Neuronal stem cell (in vitro differentiated cells): ENCODE measurements around the gene AIF1L.

Source experiments
- DNase-seq: peaks from one replicate; pipeline ENCODE4 v3.0.0-alpha.2; 2013; ENCODE audit warnings: low spot score
- H2AFZ ChIP-seq: one replicate; pipeline ENCODE4 v1.6.1; 2013; ENCODE audit warnings: mild to moderate bottlenecking, low read length, inconsistent platforms
- H2AK5ac ChIP-seq: 2 replicates; pipeline ENCODE4 v1.6.1; 2013; ENCODE audit warnings: low read depth, mild to moderate bottlenecking, inconsistent platforms, low read length, moderate library complexity, mixed read lengths
- H2BK120ac ChIP-seq: 2 replicates; pipeline ENCODE4 v1.6.1; 2013; ENCODE audit warnings: low read depth, mild to moderate bottlenecking, inconsistent platforms, low read length, moderate library complexity, mixed read lengths
- H2BK12ac ChIP-seq: one replicate; pipeline ENCODE4 v1.6.1; 2013; ENCODE audit warnings: low read length, inconsistent platforms
- H2BK15ac ChIP-seq: 2 replicates; pipeline ENCODE4 v1.6.1; 2013; ENCODE audit warnings: mild to moderate bottlenecking, low read length, inconsistent platforms, mixed read lengths
- H2BK5ac ChIP-seq: one replicate; pipeline ENCODE4 v1.6.1; 2013; ENCODE audit warnings: inconsistent platforms, mild to moderate bottlenecking, low read length, moderate library complexity
- H3K14ac ChIP-seq: one replicate; pipeline ENCODE4 v1.6.1; 2013; ENCODE audit warnings: low read length, inconsistent platforms
- H3K18ac ChIP-seq: 2 replicates; pipeline ENCODE4 v1.6.1; 2013; ENCODE audit warnings: low read length, inconsistent platforms
- H3K23ac ChIP-seq: 2 replicates; pipeline ENCODE4 v1.6.1; 2013; ENCODE audit warnings: low read depth, mild to moderate bottlenecking, mixed read lengths, low read length, inconsistent platforms; ENCODE audit not compliant: poor library complexity
- H3K27ac ChIP-seq: replicated peaks from 3 replicates; pipeline ENCODE4 v1.5.1; 2013; ENCODE audit warnings: low read length, inconsistent platforms
- H3K27me3 ChIP-seq, 3 experiments: 2 replicates each; pipeline ENCODE4 v1.6.1; 2013; ENCODE audit warnings: low read length in 3 of 3, mild to moderate bottlenecking in 2 of 3, inconsistent platforms in 1 of 3, low read depth in 1 of 3, mixed read lengths in 1 of 3, moderate library complexity in 1 of 3; ENCODE audit not compliant: control insufficient read depth in 3 of 3, insufficient read depth in 3 of 3
- H3K36me3 ChIP-seq, 2 donors: replicated peaks in 1 of 2; 2 replicates each; pipeline ENCODE4 v1.6.1; 2013; ENCODE audit warnings: low read length in 2 of 2; ENCODE audit not compliant: control insufficient read depth in 2 of 2, insufficient read depth in 2 of 2
- H3K4ac ChIP-seq: 2 replicates; pipeline ENCODE4 v1.6.1; 2013; ENCODE audit warnings: inconsistent platforms, mild to moderate bottlenecking, low read length, moderate library complexity
- H3K4me1 ChIP-seq, 2 donors: 1 replicate in 1 of 2; 2 replicates in 1 of 2; pipeline ENCODE4 v1.6.1; 2013; ENCODE audit warnings: low read length in 2 of 2, low read depth in 1 of 2; ENCODE audit not compliant: control insufficient read depth in 2 of 2, insufficient read depth in 1 of 2
- H3K4me2 ChIP-seq: one replicate; pipeline ENCODE4 v1.6.1; 2013; ENCODE audit warnings: mild to moderate bottlenecking, low read length, inconsistent platforms; ENCODE audit not compliant: insufficient read depth, poor library complexity, severe bottlenecking
- H3K4me3 ChIP-seq, 2 donors: 2 replicates each; pipeline ENCODE4 v1.5.1; 2013; ENCODE audit warnings: low read length in 2 of 2, mild to moderate bottlenecking in 2 of 2, inconsistent platforms in 1 of 2, moderate library complexity in 1 of 2
- H3K79me1 ChIP-seq: one replicate; pipeline ENCODE4 v1.6.1; 2013; ENCODE audit warnings: low read depth, mild to moderate bottlenecking, inconsistent platforms, low read length, moderate library complexity
- H3K9ac ChIP-seq: one replicate; pipeline ENCODE4 v1.6.1; 2013; ENCODE audit warnings: mild to moderate bottlenecking, low read depth, low read length, inconsistent platforms; ENCODE audit not compliant: poor library complexity
- H3K9me3 ChIP-seq, 2 donors: replicated peaks in 1 of 2; 2 replicates each; pipeline versions ENCODE3 to v1.6.1; 2013; ENCODE audit warnings: low read length in 2 of 2, mild to moderate bottlenecking in 2 of 2, inconsistent platforms in 1 of 2, low read depth in 1 of 2, mixed read lengths in 1 of 2, moderate library complexity in 1 of 2; ENCODE audit not compliant: control insufficient read depth in 2 of 2, insufficient read depth in 1 of 2
- H4K8ac ChIP-seq: one replicate; pipeline ENCODE4 v1.6.1; 2013; ENCODE audit warnings: low read depth, mild to moderate bottlenecking, inconsistent platforms, low read length, moderate library complexity
- H4K91ac ChIP-seq: one replicate; pipeline ENCODE4 v1.6.1; 2013; ENCODE audit warnings: low read length, low read depth, mild to moderate bottlenecking, inconsistent platforms; ENCODE audit not compliant: poor library complexity
- WGBS, 2 donors: extraction: QIAGEN DNeasy Blood & Tissue Kit; methylation state at CpG; one replicate each; pipeline ENCODE4 v1.1.7; 2013; ENCODE audit warnings: missing lambda C conversion rate in 2 of 2, mixed read lengths in 1 of 2; ENCODE audit not compliant: insufficient read length in 2 of 2, insufficient replicate concordance in 1 of 2; ENCODE audit errors: extremely low coverage in 2 of 2; 5-methylcytosine and 5-hydroxymethylcytosine counted together

The AIF1L gene

DNA sequence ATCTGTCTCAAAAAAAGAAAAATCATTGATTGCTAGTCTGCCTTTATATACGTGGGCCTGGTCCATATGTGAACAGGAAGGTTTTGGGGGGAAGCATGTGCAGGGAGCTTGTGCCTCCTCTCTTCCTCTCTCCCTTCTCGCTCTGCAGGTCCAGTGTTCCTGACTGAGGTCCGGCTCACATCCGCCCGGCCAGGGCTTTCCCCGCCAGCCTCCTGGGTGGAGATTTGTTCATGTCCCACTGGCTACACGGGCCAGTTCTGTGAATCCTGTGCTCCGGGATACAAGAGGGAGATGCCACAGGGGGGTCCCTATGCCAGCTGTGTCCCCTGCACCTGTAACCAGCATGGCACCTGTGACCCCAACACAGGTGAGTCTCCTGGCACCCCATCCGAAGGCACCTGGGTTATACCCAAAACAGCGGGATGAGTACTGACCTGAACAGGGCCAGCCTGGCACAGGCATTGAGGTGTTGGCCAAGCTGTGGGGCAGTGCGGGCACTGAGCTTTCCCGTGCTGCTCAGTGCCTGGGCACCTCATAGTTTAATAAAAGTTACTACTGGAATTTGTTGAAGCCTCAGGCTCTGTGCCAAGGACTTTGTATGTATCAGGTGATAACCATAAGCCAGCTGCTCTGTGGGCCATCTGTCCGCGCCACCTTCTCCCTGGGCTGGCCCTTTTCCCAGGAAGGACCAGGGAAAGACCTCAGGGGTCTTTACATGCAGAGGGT lies 39.4 kb upstream of the AIF1L start:
- Histone ChIP-seq H3K9ac (no peak overlapping the region), H2BK15ac (peak overlapping the region; percentile 74), H3K18ac (no peak overlapping the region), H2BK120ac (no peak overlapping the region), H3K14ac (no peak overlapping the region), H3K36me3 (no peaks in the 10 kb centered on the region), H4K91ac (no peak overlapping the region), H3K4ac (no peak overlapping the region), H3K23ac (peak overlapping the region; percentile 76), H3K27ac (no peak overlapping the region), H3K4me3 (no peak overlapping the region), H3K4me2 (no peak overlapping the region), H3K27me3 (peaks cover 0 to 4% (median 0%) of the 10 kb centered on the region in 3 experiments), H4K8ac (no peak overlapping the region), H3K4me1 (peaks cover 0 to 2% of the 10 kb centered on the region in 2 donors), H3K9me3 (no peaks in the 10 kb centered on the region), H3K79me1 (peaks cover 3% of the 10 kb centered on the region), H2BK12ac (no peak overlapping the region), H2AFZ (no peak overlapping the region), H2AK5ac (peak overlapping the region; percentile 79), H2BK5ac (no peak overlapping the region)
- DNase-seq: no peak
- no CpG with 5 or more reads among the region's 14 CpGs for WGBS, 2 donors

DNA sequence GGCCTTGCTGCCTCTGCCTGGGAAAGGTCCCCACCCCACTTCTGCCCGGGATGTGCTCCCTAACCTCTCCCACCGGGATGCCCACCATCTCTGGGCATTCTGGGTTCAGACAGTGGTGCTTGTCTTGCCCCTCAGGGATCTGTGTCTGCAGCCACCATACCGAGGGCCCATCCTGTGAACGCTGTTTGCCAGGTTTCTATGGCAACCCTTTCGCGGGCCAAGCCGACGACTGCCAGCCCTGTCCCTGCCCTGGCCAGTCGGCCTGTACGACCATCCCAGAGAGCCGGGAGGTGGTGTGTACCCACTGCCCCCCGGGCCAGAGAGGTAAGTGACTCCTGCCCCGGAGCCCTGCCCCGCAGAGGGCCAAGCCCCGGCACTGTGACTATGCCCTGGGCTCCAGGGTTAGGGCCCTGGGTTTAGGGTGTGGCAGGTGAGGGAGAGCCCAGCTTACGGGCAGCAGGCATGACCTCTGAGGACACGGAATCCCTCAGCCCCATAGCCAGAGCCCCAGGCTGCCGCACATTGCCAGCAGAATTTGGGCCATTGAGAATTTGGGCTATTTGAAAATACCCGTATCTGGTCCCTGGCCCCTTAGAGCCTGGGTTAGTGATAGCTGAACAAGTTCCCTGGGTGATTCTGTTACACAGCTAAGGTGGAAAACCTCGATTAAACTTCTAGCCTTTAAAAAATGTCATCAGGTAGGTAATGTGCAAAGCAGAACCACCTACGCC lies 35.3 kb upstream of the AIF1L start:
- Histone ChIP-seq H3K4me1 (peaks cover 0 to 2% of the 10 kb centered on the region in 2 donors), H2BK15ac (peak overlapping the region; percentile 42), H3K9me3 (no peaks in the 10 kb centered on the region), H3K4ac (no peak overlapping the region), H2BK12ac (no peak overlapping the region), H3K4me3 (no peak overlapping the region), H2AK5ac (peak overlapping the region; percentile 33), H4K8ac (no peak overlapping the region), H3K27ac (no peak overlapping the region), H3K4me2 (no peak overlapping the region), H3K36me3 (no peaks in the 10 kb centered on the region), H2BK120ac (no peak overlapping the region), H3K18ac (no peak overlapping the region), H3K14ac (no peak overlapping the region), H3K27me3 (no peaks in the 10 kb centered on the region), H2AFZ (no peak overlapping the region), H3K79me1 (peaks cover 3% of the 10 kb centered on the region), H3K9ac (no peak overlapping the region), H3K23ac (peak overlapping the region; percentile 89), H2BK5ac (no peak overlapping the region), H4K91ac (no peak overlapping the region)
- no peak for DNase-seq
- no CpG with 5 or more reads among the region's 21 CpGs for WGBS, 2 donors

DNA sequence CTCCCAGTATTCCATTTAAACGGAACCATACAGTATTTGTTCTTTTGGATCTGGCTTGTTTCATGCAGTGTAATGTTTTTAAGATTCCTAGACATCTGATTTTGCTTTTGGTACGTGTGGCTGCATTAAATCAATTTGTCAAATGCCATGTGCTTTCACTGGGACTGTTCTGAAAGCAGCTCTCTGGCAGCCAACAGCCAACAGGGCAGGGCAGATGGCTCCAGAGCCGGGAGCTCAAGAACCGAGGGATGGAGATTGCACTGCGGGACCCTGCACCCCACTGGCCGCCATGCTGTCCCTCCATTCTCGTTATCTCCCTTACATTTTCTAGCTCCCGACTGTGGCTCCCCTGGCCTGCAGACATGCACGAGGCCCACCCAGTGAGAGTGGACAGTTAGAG lies 33.4 kb upstream of the AIF1L start:
- H2BK15ac ChIP-seq: no peak overlapping the region
- H4K8ac ChIP-seq: no peak overlapping the region
- no peak overlapping the region for H3K18ac ChIP-seq
- no peak overlapping the region for H2BK12ac ChIP-seq
- no peak overlapping the region for H2AFZ ChIP-seq
- no peaks in the 10 kb centered on the region for H3K9me3 ChIP-seq
- no peak overlapping the region for H4K91ac ChIP-seq
- no CpG with 5 or more reads among the region's 9 CpGs for WGBS, 2 donors
- DNase-seq: no peak
- H3K27ac ChIP-seq: no peak overlapping the region
- H2AK5ac ChIP-seq: peak overlapping the region; percentile 88
- H3K4ac ChIP-seq: no peak overlapping the region
- no peak overlapping the region for H3K4me3 ChIP-seq
- no peak overlapping the region for H3K14ac ChIP-seq
- no peak overlapping the region for H2BK120ac ChIP-seq
- H3K4me1 ChIP-seq: peaks cover 0 to 2% of the 10 kb centered on the region in 2 donors
- H3K9ac ChIP-seq: no peak overlapping the region
- H3K4me2 ChIP-seq: no peak overlapping the region
- H3K79me1 ChIP-seq: peaks cover 3% of the 10 kb centered on the region
- no peaks in the 10 kb centered on the region for H3K36me3 ChIP-seq
- no peak overlapping the region for H2BK5ac ChIP-seq
- peak overlapping the region; percentile 83 for H3K23ac ChIP-seq
- peaks cover 0 to 2% (median 0%) of the 10 kb centered on the region in 3 experiments for H3K27me3 ChIP-seq

DNA sequence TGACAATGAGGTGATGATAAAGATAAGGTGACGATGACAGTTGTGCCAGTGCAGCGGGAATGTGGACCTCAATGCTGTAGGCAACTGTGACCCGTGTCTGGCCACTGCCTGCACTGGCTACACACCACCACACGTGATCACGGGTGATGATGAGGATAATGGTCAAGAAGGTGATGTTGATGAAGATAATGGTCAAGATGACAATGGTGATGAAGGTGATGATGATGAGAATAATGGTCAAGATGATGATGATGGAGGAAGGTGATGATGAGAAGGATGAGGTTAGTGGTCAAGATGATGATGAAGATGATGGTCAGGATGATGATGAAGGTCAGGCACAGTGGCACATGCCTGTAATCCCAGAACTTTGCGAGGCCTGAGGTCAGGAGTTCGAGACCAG lies 30.7 kb upstream of the AIF1L start:
- no peak overlapping the region for H3K4me2 ChIP-seq
- H3K27me3 ChIP-seq: peaks cover 0 to 9% (median 0%) of the 10 kb centered on the region in 3 experiments
- no peak overlapping the region for H3K27ac ChIP-seq
- no peak overlapping the region for H3K23ac ChIP-seq
- no peak overlapping the region for H3K4ac ChIP-seq
- H2BK12ac ChIP-seq: no peak overlapping the region
- no CpG with 5 or more reads among the region's 7 CpGs for WGBS, 2 donors
- no peak overlapping the region for H2BK5ac ChIP-seq
- H3K9ac ChIP-seq: no peak overlapping the region
- no peak overlapping the region for H2BK120ac ChIP-seq
- H3K9me3 ChIP-seq: no peaks in the 10 kb centered on the region
- H4K8ac ChIP-seq: no peak overlapping the region
- H3K79me1 ChIP-seq: no peaks in the 10 kb centered on the region
- H4K91ac ChIP-seq: no peak overlapping the region
- H3K4me3 ChIP-seq: no peak overlapping the region
- DNase-seq: no peak
- no peak overlapping the region for H2BK15ac ChIP-seq
- H2AK5ac ChIP-seq: no peak overlapping the region
- no peak overlapping the region for H2AFZ ChIP-seq
- no peak overlapping the region for H3K14ac ChIP-seq
- H3K4me1 ChIP-seq: no peaks in the 10 kb centered on the region
- no peaks in the 10 kb centered on the region for H3K36me3 ChIP-seq
- H3K18ac ChIP-seq: no peak overlapping the region
